ENCODE results near the gene CIDEA. TPM values are rescaled to one million over a fixed set of nuclear protein-coding genes. Genes with fewer than 3 reads are reported as not detected.
"Not testable (repeated sequence)": the region's sequence is repeated elsewhere in the genome, so short reads cannot be mapped to it uniquely, and the experiment has no call there.

The CIDEA gene
- total and polyA plus RNA-seq, 2 donors (not counting 1 experiment from before 2014, with no cell fraction given) = not detected

- H3K4me1 Mint-ChIP-seq; H3K27me3 ChIP-seq (replicated peaks in 1 of 4; ENCODE audit: control extremely low read depth in 1 of 4, control insufficient read depth in 3 of 4, insufficient read depth in 4 of 4, low read length in 3 of 4); H4K20me1 ChIP-seq (ENCODE audit: control insufficient read depth, insufficient read depth, low read length, poor library complexity, severe bottlenecking); intact Hi-C loops (cut with micrococcal nuclease); H3K9ac ChIP-seq (ENCODE audit: low read length); H3K27me3 Mint-ChIP-seq; POLR2A ChIA-PET; H3K79me2 ChIP-seq (ENCODE audit: control insufficient read depth, insufficient read depth, low read length); H3K4me3 ChIP-seq (ENCODE audit: control extremely low read depth in 1 of 5, extremely low read depth in 1 of 5, insufficient read depth in 1 of 5, low read depth in 2 of 5, low read length in 4 of 5); H2AFZ ChIP-seq (ENCODE audit: insufficient read depth, low read depth, low read length, poor library complexity, severe bottlenecking); H3K4me2 ChIP-seq (replicated peaks; ENCODE audit: low read depth, low read length, poor library complexity, severe bottlenecking); H3K4me3 Mint-ChIP-seq; ATAC-seq (ENCODE audit: low read depth); H3K9me3 Mint-ChIP-seq (ENCODE audit: insufficient read depth); H3K36me3 ChIP-seq (replicated peaks in 1 of 2; ENCODE audit: control extremely low read depth in 1 of 2, control insufficient read depth in 1 of 2, extremely low read depth in 1 of 2, insufficient read depth in 2 of 2, low read length in 1 of 2); H3K27ac Mint-ChIP-seq; DNase-seq; CTCF ChIA-PET; H3K27ac ChIP-seq (ENCODE audit: low read length in 2 of 2); H3K4me1 ChIP-seq (ENCODE audit: control insufficient read depth in 2 of 2, insufficient read depth in 2 of 2, low read length in 2 of 2): not testable (repeated sequence)
- H3K9me3 ChIP-seq (ENCODE audit: control extremely low read depth in 1 of 3, control insufficient read depth in 2 of 3, insufficient read depth in 1 of 3, low read length in 2 of 3) = peaks cover 0 to 11% (median 0%) of the 10 kb centered on the region in 3 donors
- WGBS (ENCODE audit: insufficient coverage) = 90% methylated on average over 7 of the region's 8 CpGs
Measured at GRCh38 chr18:12230561-12230960, 23.6 kb upstream of the CIDEA start.

GRCh38 chr18:12231040-12231882 lies 22.9 kb upstream of the CIDEA start:
- H3K4me1 Mint-ChIP-seq = no peaks in the 10 kb centered on the region
- ATAC-seq (ENCODE audit: low read depth) = no peak
- no peaks in the 10 kb centered on the region for H3K9me3 Mint-ChIP-seq (ENCODE audit: insufficient read depth)
- TF ChIP-seq CTCF (IDR thresholded peaks at IDR 0.05) (no peak), EZH2 (IDR thresholded peaks at IDR 0.05; ENCODE audit: borderline replicate concordance, insufficient read depth, low read depth, low read length, poor library complexity, severe bottlenecking) (no peak)
- intact Hi-C loops (cut with micrococcal nuclease) = no loop called here
- WGBS (ENCODE audit: insufficient coverage) = 80% methylated on average over 15 of the region's 17 CpGs
- peaks cover 4% of the 10 kb centered on the region for H3K27me3 Mint-ChIP-seq
- H3K9ac ChIP-seq (ENCODE audit: low read length) = no peak overlapping the region
- no peak overlapping the region for H3K4me3 Mint-ChIP-seq
- ChIA-PET POLR2A (no interaction called here), CTCF (no interaction called here)
- H3K36me3 ChIP-seq (replicated peaks in 1 of 2; ENCODE audit: control extremely low read depth in 1 of 2, control insufficient read depth in 1 of 2, extremely low read depth in 1 of 2, insufficient read depth in 2 of 2, low read length in 1 of 2) = no peaks in the 10 kb centered on the region
- no peak for DNase-seq
- no peak overlapping the region for H3K4me3 ChIP-seq (ENCODE audit: control extremely low read depth in 1 of 5, extremely low read depth in 1 of 5, insufficient read depth in 1 of 5, low read depth in 2 of 5, low read length in 4 of 5)
- H3K27ac ChIP-seq (ENCODE audit: low read length in 2 of 2) = no peak overlapping the region
- H4K20me1 ChIP-seq (ENCODE audit: control insufficient read depth, insufficient read depth, low read length, poor library complexity, severe bottlenecking) = no peaks in the 10 kb centered on the region
- no peaks in the 10 kb centered on the region for H3K79me2 ChIP-seq (ENCODE audit: control insufficient read depth, insufficient read depth, low read length)
- peaks cover 0 to 11% (median 0%) of the 10 kb centered on the region in 3 donors for H3K9me3 ChIP-seq (ENCODE audit: control extremely low read depth in 1 of 3, control insufficient read depth in 2 of 3, insufficient read depth in 1 of 3, low read length in 2 of 3)
- no peak overlapping the region for H3K27ac Mint-ChIP-seq
- H3K4me2 ChIP-seq (replicated peaks; ENCODE audit: low read depth, low read length, poor library complexity, severe bottlenecking) = no peak overlapping the region
- H3K27me3 ChIP-seq (replicated peaks in 1 of 4; ENCODE audit: control extremely low read depth in 1 of 4, control insufficient read depth in 3 of 4, insufficient read depth in 4 of 4, low read length in 3 of 4) = peaks cover 0 to 4% (median 1%) of the 10 kb centered on the region in 4 experiments
- no peak overlapping the region for H2AFZ ChIP-seq (ENCODE audit: insufficient read depth, low read depth, low read length, poor library complexity, severe bottlenecking)
- H3K4me1 ChIP-seq (ENCODE audit: control insufficient read depth in 2 of 2, insufficient read depth in 2 of 2, low read length in 2 of 2) = no peaks in the 10 kb centered on the region

Data from B cell (primary cell).